KMS-11 (cell line): ENCODE measurements around the gene UNC5CL.

ENCODE experiments used
- H2AFZ ChIP-seq: fragments of 200-600 bp; sonication (generic); 2 replicates; pipeline ENCODE4 v1.6.1; 2016; ENCODE audit warnings: antibody characterized with exemption, mixed run types, low read depth
- H3K27ac ChIP-seq: fragments of 200-600 bp; sonication (generic); 2 replicates; pipeline ENCODE4 v1.6.1; 2016; ENCODE audit warnings: mild to moderate bottlenecking, mixed run types
- H3K27me3 ChIP-seq: fragments of 200-600 bp; sonication (generic); 2 replicates; pipeline ENCODE4 v1.6.1; 2017; ENCODE audit warnings: mild to moderate bottlenecking, low read depth, mixed run types, moderate library complexity; ENCODE audit not compliant: insufficient read depth
- H3K36me3 ChIP-seq: fragments of 200-600 bp; sonication (generic); 2 replicates; pipeline ENCODE4 v1.6.1; 2017; ENCODE audit warnings: mild to moderate bottlenecking, mixed run types; ENCODE audit not compliant: insufficient read depth
- H3K4me1 ChIP-seq: fragments of 200-600 bp; sonication (generic); 2 replicates; pipeline ENCODE4 v1.6.1; 2016; ENCODE audit warnings: mild to moderate bottlenecking, low read depth, mixed run types; ENCODE audit not compliant: poor library complexity, severe bottlenecking
- H3K4me2 ChIP-seq: fragments of 200-600 bp; sonication (generic); 2 replicates; pipeline ENCODE4 v1.7.0; 2016; ENCODE audit warnings: mild to moderate bottlenecking, mixed run types
- H3K4me3 ChIP-seq: fragments of 200-600 bp; sonication (generic); IDR thresholded peaks from 2 replicates; pipeline ENCODE4 v1.6.1; 2017; ENCODE audit warnings: low read depth, low read length, mixed read lengths; ENCODE audit not compliant: insufficient read depth
- H3K79me2 ChIP-seq: fragments of 200-600 bp; sonication (generic); 2 replicates; pipeline ENCODE4 v1.6.1; 2016; ENCODE audit warnings: low read depth, mixed run types; ENCODE audit not compliant: insufficient read depth
- H3K9ac ChIP-seq: fragments of 200-600 bp; sonication (generic); 2 replicates; pipeline ENCODE4 v1.6.1; 2016; ENCODE audit warnings: mild to moderate bottlenecking, mixed run types
- H4K20me1 ChIP-seq: fragments of 200-600 bp; sonication (generic); 2 replicates; pipeline ENCODE4 v1.6.1; 2016; ENCODE audit warnings: mild to moderate bottlenecking, mixed run types; ENCODE audit not compliant: insufficient read depth
- TF ChIP-seq, protein P1 (sequence below): fragments of 200-600 bp; sonication (generic); conservative IDR thresholded peaks from 2 replicates; pipeline ENCODE4 v1.6.1; 2017; ENCODE audit warnings: low read depth, mild to moderate bottlenecking, antibody characterized with exemption, low read length, moderate library complexity, mixed read lengths

The UNC5CL gene

DNA sequence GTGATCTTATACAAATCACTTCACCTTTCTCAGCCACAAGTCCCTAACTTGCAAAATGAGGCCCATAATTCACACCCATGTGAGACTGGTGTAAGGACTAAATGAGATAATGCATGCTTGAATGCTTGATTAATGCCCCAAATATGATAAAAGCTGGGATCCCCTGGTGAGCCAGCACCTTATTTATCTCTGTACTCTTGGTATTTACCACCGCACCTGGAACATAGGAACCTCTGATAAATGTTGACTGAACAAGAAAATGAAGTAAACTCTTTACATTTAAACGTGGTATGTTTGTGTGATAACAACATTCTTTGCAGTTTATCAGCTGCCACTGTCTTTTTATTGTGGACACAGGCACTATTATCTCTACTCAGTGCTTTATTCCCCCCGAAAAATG, 11.5 kb upstream of the UNC5CL start:
- Histone ChIP-seq H3K36me3 (no peaks in the 10 kb centered on the region), H4K20me1 (no peaks in the 10 kb centered on the region), H3K4me2 (no peak overlapping the region), H3K79me2 (no peaks in the 10 kb centered on the region), H3K27ac (no peak overlapping the region), H3K27me3 (no peaks in the 10 kb centered on the region), H3K4me1 (peaks cover 4% of the 10 kb centered on the region), H2AFZ (no peak overlapping the region), H3K4me3 (no peak overlapping the region), H3K9ac (no peak overlapping the region)
- TF ChIP-seq, protein P1, sequence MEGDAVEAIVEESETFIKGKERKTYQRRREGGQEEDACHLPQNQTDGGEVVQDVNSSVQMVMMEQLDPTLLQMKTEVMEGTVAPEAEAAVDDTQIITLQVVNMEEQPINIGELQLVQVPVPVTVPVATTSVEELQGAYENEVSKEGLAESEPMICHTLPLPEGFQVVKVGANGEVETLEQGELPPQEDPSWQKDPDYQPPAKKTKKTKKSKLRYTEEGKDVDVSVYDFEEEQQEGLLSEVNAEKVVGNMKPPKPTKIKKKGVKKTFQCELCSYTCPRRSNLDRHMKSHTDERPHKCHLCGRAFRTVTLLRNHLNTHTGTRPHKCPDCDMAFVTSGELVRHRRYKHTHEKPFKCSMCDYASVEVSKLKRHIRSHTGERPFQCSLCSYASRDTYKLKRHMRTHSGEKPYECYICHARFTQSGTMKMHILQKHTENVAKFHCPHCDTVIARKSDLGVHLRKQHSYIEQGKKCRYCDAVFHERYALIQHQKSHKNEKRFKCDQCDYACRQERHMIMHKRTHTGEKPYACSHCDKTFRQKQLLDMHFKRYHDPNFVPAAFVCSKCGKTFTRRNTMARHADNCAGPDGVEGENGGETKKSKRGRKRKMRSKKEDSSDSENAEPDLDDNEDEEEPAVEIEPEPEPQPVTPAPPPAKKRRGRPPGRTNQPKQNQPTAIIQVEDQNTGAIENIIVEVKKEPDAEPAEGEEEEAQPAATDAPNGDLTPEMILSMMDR: no peak

DNA sequence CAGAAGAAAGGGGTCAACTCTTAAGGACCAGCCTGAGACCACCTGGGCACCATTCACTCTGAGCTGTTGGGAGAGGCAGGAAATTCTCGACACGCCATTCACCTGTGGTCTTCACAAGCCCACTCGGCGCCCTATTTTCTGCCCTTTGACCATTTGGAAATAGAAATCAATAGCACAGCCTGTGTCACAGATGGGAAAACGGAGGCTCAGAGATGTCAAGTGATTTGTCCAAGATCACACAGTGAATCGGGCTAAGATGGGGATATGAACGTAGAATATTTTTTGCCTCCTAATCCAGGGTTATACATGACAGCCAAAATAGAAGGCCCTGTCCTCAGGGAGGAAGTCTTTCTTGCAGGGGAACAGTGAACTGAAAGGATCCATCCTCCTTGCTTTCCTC, 10.9 kb upstream of the UNC5CL start:
- Histone ChIP-seq H4K20me1 (no peaks in the 10 kb centered on the region), H3K27ac (no peak overlapping the region), H3K27me3 (no peaks in the 10 kb centered on the region), H3K9ac (no peak overlapping the region), H3K36me3 (no peaks in the 10 kb centered on the region), H3K79me2 (no peaks in the 10 kb centered on the region), H3K4me2 (no peak overlapping the region), H3K4me3 (no peak overlapping the region), H2AFZ (no peak overlapping the region), H3K4me1 (no peaks in the 10 kb centered on the region)
- TF ChIP-seq, protein P1: no peak

DNA sequence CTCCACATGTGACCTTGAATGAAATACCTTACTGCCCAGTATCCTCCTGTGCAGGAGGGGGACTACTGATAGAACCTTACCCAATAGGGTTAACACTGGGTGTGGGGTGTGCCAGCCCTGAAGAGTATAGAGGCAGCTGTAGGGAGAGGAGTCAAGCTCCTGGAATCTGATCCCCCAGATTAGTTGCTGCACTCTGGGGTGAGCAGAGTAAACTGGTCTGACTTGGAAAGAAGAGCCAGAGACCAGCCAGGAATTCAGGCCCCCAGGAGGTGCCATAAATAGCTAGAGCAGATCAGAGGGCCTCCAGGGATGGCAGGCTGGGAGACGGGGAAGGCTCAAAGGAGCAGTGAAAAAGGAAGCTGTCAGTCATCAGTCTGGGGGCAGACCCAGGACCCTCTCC, 10.5 kb upstream of the UNC5CL start:
- no peaks in the 10 kb centered on the region for H3K4me1 ChIP-seq
- H3K4me2 ChIP-seq: no peak overlapping the region
- no peak overlapping the region for H2AFZ ChIP-seq
- no peaks in the 10 kb centered on the region for H3K27me3 ChIP-seq
- no peaks in the 10 kb centered on the region for H4K20me1 ChIP-seq
- no peak overlapping the region for H3K9ac ChIP-seq
- TF ChIP-seq, protein P1: no peak
- no peaks in the 10 kb centered on the region for H3K79me2 ChIP-seq
- no peak overlapping the region for H3K27ac ChIP-seq
- H3K4me3 ChIP-seq: no peak overlapping the region
- H3K36me3 ChIP-seq: no peaks in the 10 kb centered on the region

DNA sequence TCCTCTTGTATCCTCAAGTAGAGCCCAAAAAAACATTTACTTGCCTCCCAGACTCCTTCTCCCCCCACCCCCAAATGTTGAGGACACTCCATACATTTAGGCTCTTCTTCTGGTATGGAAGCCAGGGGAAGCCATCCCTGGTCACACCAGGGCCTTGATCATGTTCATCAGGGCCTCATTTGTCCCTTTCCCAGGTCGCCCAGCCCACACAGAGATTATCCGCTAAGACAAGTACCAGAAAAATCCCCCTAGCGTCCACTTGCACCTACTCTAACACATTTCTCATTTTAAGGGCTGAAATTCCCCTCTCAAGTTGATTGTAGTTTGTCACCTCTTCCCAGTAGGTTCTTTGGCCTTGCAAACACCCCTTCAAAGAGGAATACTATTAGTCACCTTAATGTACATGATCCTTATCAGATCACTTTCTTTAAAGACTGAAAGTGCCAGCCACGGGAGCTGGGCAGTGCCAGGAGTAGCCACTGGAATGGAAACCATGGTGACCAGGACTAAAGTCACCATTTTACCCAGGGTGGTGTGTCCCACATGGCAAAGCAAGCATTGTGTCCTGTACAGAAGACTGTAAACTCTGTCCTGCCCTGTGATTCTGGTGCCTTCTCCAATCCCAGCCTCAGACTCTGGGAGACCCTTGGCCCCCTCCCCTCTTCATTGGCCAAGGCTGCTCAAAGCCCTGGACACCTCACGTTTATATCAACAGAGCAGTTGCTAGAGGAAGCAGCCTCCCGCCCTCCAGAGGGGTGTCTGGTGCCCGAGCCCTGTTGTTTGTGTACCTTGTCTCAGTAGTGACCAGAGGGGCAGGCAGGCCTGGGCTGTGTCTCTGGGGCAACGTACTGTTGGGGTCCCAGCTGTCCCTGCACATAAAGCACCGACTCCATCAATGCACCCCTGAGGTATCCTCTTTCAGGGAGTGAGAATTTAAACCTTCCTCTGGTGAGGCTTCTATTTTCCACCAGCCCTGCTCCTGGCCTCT, 9.0 kb upstream of the UNC5CL start:
- TF ChIP-seq, protein P1: no peak
- H3K79me2 ChIP-seq: no peaks in the 10 kb centered on the region
- no peak overlapping the region for H3K9ac ChIP-seq
- H3K36me3 ChIP-seq: no peaks in the 10 kb centered on the region
- no peaks in the 10 kb centered on the region for H4K20me1 ChIP-seq
- no peak overlapping the region for H2AFZ ChIP-seq
- H3K4me1 ChIP-seq: no peaks in the 10 kb centered on the region
- H3K27me3 ChIP-seq: no peaks in the 10 kb centered on the region
- no peak overlapping the region for H3K27ac ChIP-seq
- H3K4me2 ChIP-seq: no peak overlapping the region
- no peak overlapping the region for H3K4me3 ChIP-seq
